ENCODE results near the gene BCR.

Gene BCR

GRCh38 chr22:23256986-23257888 lies 76.9 kb downstream of the BCR start:
- no peak overlapping the region for H3K4me3 ChIP-seq (ENCODE audit: low read depth, low read length)
- no peak for DNase-seq (ENCODE audit: low read depth)
- TF ChIP-seq POLR2A (IDR thresholded peaks at IDR 0.05; ENCODE audit: extremely low read depth, insufficient read length), result no peak
- no peak for TF ChIP-seq MAX (IDR thresholded peaks at IDR 0.05; ENCODE audit: low read depth, low read length)
- TF ChIP-seq, protein P1, sequence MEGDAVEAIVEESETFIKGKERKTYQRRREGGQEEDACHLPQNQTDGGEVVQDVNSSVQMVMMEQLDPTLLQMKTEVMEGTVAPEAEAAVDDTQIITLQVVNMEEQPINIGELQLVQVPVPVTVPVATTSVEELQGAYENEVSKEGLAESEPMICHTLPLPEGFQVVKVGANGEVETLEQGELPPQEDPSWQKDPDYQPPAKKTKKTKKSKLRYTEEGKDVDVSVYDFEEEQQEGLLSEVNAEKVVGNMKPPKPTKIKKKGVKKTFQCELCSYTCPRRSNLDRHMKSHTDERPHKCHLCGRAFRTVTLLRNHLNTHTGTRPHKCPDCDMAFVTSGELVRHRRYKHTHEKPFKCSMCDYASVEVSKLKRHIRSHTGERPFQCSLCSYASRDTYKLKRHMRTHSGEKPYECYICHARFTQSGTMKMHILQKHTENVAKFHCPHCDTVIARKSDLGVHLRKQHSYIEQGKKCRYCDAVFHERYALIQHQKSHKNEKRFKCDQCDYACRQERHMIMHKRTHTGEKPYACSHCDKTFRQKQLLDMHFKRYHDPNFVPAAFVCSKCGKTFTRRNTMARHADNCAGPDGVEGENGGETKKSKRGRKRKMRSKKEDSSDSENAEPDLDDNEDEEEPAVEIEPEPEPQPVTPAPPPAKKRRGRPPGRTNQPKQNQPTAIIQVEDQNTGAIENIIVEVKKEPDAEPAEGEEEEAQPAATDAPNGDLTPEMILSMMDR (IDR thresholded peaks at IDR 0.05; ENCODE audit: low read depth, low read length), result no peak
- no peak for TF ChIP-seq MYC (IDR thresholded peaks at IDR 0.05; ENCODE audit: low read depth, low read length)

DNA sequence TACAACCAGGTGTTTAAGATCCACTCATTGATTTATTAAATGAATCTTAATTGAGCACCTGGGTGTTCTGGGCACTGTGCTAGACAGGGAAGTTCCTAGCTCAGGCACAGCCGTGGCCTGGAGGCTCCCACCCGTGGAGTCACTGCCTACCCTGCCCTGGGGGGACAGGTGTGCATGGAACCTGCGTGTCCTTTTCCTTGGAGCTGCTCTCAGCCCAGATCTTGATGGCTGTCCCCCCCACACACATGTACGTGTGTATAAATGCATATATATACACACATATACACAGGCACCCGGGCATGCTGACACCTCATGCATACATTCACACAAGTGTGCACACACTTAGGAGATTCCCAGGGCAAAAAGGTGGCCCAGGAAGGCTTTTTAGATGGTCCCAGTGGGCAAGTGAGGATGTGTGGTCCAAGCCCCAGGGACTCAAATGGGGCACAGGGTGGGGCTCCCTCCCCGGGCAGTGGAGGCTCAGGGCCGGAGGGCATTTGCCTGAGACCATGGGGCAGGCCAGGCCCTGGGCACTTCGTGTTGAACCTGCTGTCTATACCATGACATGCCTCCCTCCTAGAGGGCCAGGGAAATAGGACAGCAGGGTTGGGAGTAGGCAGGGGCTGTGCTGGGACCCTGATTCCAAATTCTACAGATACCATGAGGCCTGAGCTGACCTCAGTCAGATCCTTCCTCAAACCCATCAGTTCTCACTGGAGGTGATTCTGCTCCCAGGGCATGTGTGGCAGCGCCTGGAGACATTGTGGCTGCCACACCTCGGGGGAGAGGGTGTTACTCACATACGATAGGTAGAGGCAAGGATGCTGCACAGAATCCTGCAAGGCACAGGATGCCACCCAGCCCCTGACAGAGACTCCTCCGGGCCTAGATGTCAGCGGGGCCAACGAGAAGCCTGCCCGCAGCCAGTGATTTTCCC lies 77.8 kb downstream of the BCR start:
- TF ChIP-seq MAX (IDR thresholded peaks at IDR 0.05; ENCODE audit: low read depth, low read length), result no peak
- TF ChIP-seq, protein P1 (IDR thresholded peaks at IDR 0.05; ENCODE audit: low read depth, low read length), result no peak
- no peak for TF ChIP-seq MYC (IDR thresholded peaks at IDR 0.05; ENCODE audit: low read depth, low read length)
- no peak for TF ChIP-seq POLR2A (IDR thresholded peaks at IDR 0.05; ENCODE audit: extremely low read depth, insufficient read length)
- H3K4me3 ChIP-seq (ENCODE audit: low read depth, low read length), result no peak overlapping the region
- DNase-seq (ENCODE audit: low read depth), result no peak

- no peak for DNase-seq (ENCODE audit: low read depth)
- no peak overlapping the region for H3K4me3 ChIP-seq (ENCODE audit: low read depth, low read length)
- no peak for TF ChIP-seq POLR2A (IDR thresholded peaks at IDR 0.05; ENCODE audit: extremely low read depth, insufficient read length)
- no peak for TF ChIP-seq MYC (IDR thresholded peaks at IDR 0.05; ENCODE audit: low read depth, low read length)
- no peak for TF ChIP-seq MAX (IDR thresholded peaks at IDR 0.05; ENCODE audit: low read depth, low read length)
- TF ChIP-seq, protein P1 (IDR thresholded peaks at IDR 0.05; ENCODE audit: low read depth, low read length), result no peak
These were observed 78.5 kb downstream of the BCR start for GRCh38 chr22:23258826-23259170.

DNA sequence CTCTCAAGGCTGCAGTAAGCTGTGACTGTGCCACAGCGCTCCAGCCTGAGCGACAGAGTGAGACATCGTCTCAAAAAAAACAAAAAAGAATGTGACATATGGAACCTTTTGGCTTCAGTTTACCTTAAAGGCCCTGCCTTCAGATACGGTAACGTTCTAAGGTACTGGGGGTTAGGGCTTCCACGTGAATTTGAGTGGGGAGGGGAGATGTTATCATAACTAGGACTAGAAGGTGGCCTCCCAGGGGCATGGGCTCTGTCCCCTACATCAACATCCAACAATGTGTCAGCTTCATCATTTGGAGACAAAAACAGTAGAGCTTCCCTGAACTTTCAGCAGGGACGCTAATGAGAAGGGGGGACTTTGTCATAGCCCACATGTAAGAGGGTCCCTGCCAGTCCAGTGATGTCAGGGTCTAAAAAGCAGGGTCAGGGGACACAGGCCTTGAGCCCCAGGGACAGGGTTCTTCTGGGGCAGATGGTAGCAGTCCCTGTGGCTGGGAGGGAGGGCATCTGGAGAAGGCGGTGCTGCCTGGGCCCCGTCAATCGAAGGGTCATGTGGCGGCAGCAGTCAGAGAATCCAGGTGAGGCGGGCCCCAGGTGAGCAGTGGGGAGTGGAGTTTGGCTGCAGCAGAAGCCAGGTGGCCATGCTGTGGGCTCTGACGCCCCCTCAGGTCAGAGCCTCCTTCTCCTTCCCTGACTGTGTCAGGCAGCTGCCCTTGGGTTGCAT lies 79.8 kb downstream of the BCR start:
- TF ChIP-seq MAX (IDR thresholded peaks at IDR 0.05; ENCODE audit: low read depth, low read length) (no peak), POLR2A (IDR thresholded peaks at IDR 0.05; ENCODE audit: extremely low read depth, insufficient read length) (no peak), MYC (IDR thresholded peaks at IDR 0.05; ENCODE audit: low read depth, low read length) (no peak)
- TF ChIP-seq, protein P1 (IDR thresholded peaks at IDR 0.05; ENCODE audit: low read depth, low read length), result no peak
- DNase-seq (ENCODE audit: low read depth), result no peak
- no peak overlapping the region for H3K4me3 ChIP-seq (ENCODE audit: low read depth, low read length)

All from NB4 (cell line).